OCI-M2 (cell line): Measurements from ENCODE around the gene TCP11.

Source experiments
- DNase-seq: peaks from one replicate; lab custom pipeline; 2025; ENCODE audit not compliant: unreplicated experiment; lab: John Stamatoyannopoulos, UW

Gene TCP11

GRCh38 chr6:35082733-35083403, 58.3 kb downstream of the TCP11 start:
- no peak for DNase-seq

- DNase-seq = no peak
Measured at GRCh38 chr6:35082046-35082732, 59.0 kb downstream of the TCP11 start.

- DNase-seq = no peak
Measured at GRCh38 chr6:35081426-35081851, 59.7 kb downstream of the TCP11 start.

GRCh38 chr6:35080821-35081425, 60.2 kb downstream of the TCP11 start:
- DNase-seq = no peak

GRCh38 chr6:35080016-35080680, 61.0 kb downstream of the TCP11 start:
- DNase-seq = no peak

GRCh38 chr6:35079311-35080000, 61.7 kb downstream of the TCP11 start:
- DNase-seq = no peak

- DNase-seq = no peak
Measured at GRCh38 chr6:35078896-35079295, 62.2 kb downstream of the TCP11 start.

- DNase-seq = no peak
Measured at GRCh38 chr6:35078226-35078850, 62.8 kb downstream of the TCP11 start.

GRCh38 chr6:35077713-35078105, 63.4 kb downstream of the TCP11 start:
- DNase-seq = no peak

GRCh38 chr6:35076997-35077712, 64.0 kb downstream of the TCP11 start:
- no peak for DNase-seq

GRCh38 chr6:35073766-35074471, 67.2 kb downstream of the TCP11 start:
- no peak for DNase-seq

GRCh38 chr6:35073211-35073610, 67.9 kb downstream of the TCP11 start:
- DNase-seq = no peak

- DNase-seq = no peak
Measured at GRCh38 chr6:35072698-35073055, 68.5 kb downstream of the TCP11 start.

GRCh38 chr6:35072051-35072697, 69.0 kb downstream of the TCP11 start:
- no peak for DNase-seq

- no peak for DNase-seq
Measured at GRCh38 chr6:35071347-35071994, 69.7 kb downstream of the TCP11 start.

- no peak for DNase-seq
Measured at GRCh38 chr6:35070111-35070510, 71.0 kb downstream of the TCP11 start.

- DNase-seq = no peak
Measured at GRCh38 chr6:35069262-35069661, 71.9 kb downstream of the TCP11 start.

- no peak for DNase-seq
Measured at GRCh38 chr6:35068644-35069043, 72.5 kb downstream of the TCP11 start.

GRCh38 chr6:35068206-35068605, 72.9 kb downstream of the TCP11 start:
- DNase-seq = no peak
